WTC11 (cell line): ENCODE measurements around the gene SLC26A2. TPM values are rescaled to one million over a fixed set of nuclear protein-coding genes. Genes with fewer than 3 reads are reported as not detected.

Source experiments
- ATAC-seq: fragments of 200-7000 bp; cut with Tn5 transposase; 2 replicates; pipeline ENCODE4 v1.10.0; 2021; ENCODE audit warnings: mild to moderate bottlenecking, moderate library complexity
- CTCF ChIA-PET: fragments of 300-600 bp; sonication (Branson Sonifier 250); formaldehyde crosslinking; loops from one replicate; lab custom pipeline; 2021; ENCODE audit warnings: antibody characterized with exemption; lab: Charles Lee
- POLR2A ChIA-PET: fragments of 350-600 bp; sonication (Branson Sonifier 250); formaldehyde crosslinking; loops from one replicate; lab custom pipeline; 2021; ENCODE audit warnings: antibody characterized with exemption; lab: Charles Lee
- DNase-seq: peaks from one replicate; pipeline ENCODE4 v3.0.0; 2021; ENCODE audit warnings: low spot score
- H3K27ac Mint-ChIP-seq: 2 replicates; pipeline ENCODE4 v1.8.0; 2021; ENCODE audit warnings: mixed read lengths
- H3K27me3 Mint-ChIP-seq: 2 replicates; pipeline ENCODE4 v1.8.0; 2021; ENCODE audit warnings: low read depth, mild to moderate bottlenecking, moderate library complexity, mixed read lengths
- H3K36me3 Mint-ChIP-seq: 2 replicates; pipeline ENCODE4 v1.8.0; 2021; ENCODE audit warnings: mixed read lengths
- H3K4me1 Mint-ChIP-seq: 2 replicates; pipeline ENCODE4 v1.8.0; 2022; ENCODE audit warnings: mixed read lengths
- H3K4me3 Mint-ChIP-seq: 2 replicates; pipeline ENCODE4 v1.8.0; 2021; ENCODE audit warnings: mild to moderate bottlenecking, moderate library complexity, mixed read lengths
- H3K9me3 Mint-ChIP-seq: 2 replicates; pipeline ENCODE4 v1.8.0; 2021; ENCODE audit warnings: mixed read lengths
- ATF2 ChIP-seq: sonication (generic); formaldehyde crosslinking; IDR thresholded peaks from 2 replicates; pipeline ENCODE4 v1.8.1; 2022; ENCODE audit warnings: low read depth, missing genetic modification reagents, borderline replicate concordance
- CREM ChIP-seq: sonication (generic); formaldehyde crosslinking; IDR thresholded peaks from 2 replicates; pipeline ENCODE4 v1.8.1; 2022; ENCODE audit warnings: mild to moderate bottlenecking, missing genetic modification reagents, moderate library complexity
- EMX1 ChIP-seq: fragments of 250-450 bp; sonication (Bioruptor Pico); IDR thresholded peaks from 2 replicates; pipeline ENCODE4 v1.8.0; 2021; ENCODE audit warnings: mild to moderate bottlenecking
- ETV6 ChIP-seq: sonication (generic); formaldehyde crosslinking; IDR thresholded peaks from 2 replicates; pipeline ENCODE4 v1.8.1; 2022; ENCODE audit warnings: mild to moderate bottlenecking, missing genetic modification reagents
- GRHL2 ChIP-seq: fragments of 250-450 bp; sonication (Bioruptor Pico); IDR thresholded peaks from 2 replicates; pipeline ENCODE4 v1.8.0; 2022; ENCODE audit warnings: mild to moderate bottlenecking, moderate library complexity; ENCODE audit not compliant: insufficient replicate concordance, severe bottlenecking
- NFATC4 ChIP-seq: fragments of 250-450 bp; sonication (Bioruptor Pico); IDR thresholded peaks from 2 replicates; pipeline ENCODE4 v1.9.0; 2021; ENCODE audit warnings: mild to moderate bottlenecking
- NFE2L1 ChIP-seq: sonication (generic); formaldehyde crosslinking; IDR thresholded peaks from 2 replicates; pipeline ENCODE4 v1.8.1; 2023; ENCODE audit warnings: missing genetic modification reagents
- NFYB ChIP-seq: sonication (generic); formaldehyde crosslinking; conservative IDR thresholded peaks from 2 replicates; pipeline ENCODE4 v1.8.0; 2022; ENCODE audit warnings: low read depth, missing genetic modification reagents
- NR2C2 ChIP-seq: sonication (generic); formaldehyde crosslinking; IDR thresholded peaks from 2 replicates; pipeline ENCODE4 v1.8.0; 2022; ENCODE audit warnings: mild to moderate bottlenecking, missing genetic modification reagents
- NR3C1 ChIP-seq: sonication (generic); formaldehyde crosslinking; conservative IDR thresholded peaks from 2 replicates; pipeline ENCODE4 v1.8.1; 2023; ENCODE audit warnings: low read depth, mild to moderate bottlenecking, missing genetic modification reagents
- SMAD4 ChIP-seq: sonication (generic); formaldehyde crosslinking; IDR thresholded peaks from 2 replicates; pipeline ENCODE4 v1.8.0; 2022; ENCODE audit warnings: mild to moderate bottlenecking, missing genetic modification reagents
- SP1 ChIP-seq: sonication (generic); formaldehyde crosslinking; conservative IDR thresholded peaks from 2 replicates; pipeline ENCODE4 v1.8.1; 2022; ENCODE audit warnings: missing genetic modification reagents
- TP53 ChIP-seq: sonication (generic); formaldehyde crosslinking; IDR thresholded peaks from 2 replicates; pipeline ENCODE4 v1.8.1; 2023; ENCODE audit warnings: mild to moderate bottlenecking, missing genetic modification reagents
- ZNF138 ChIP-seq: sonication (generic); formaldehyde crosslinking; conservative IDR thresholded peaks from 2 replicates; pipeline ENCODE4 v1.8.1; 2022; ENCODE audit warnings: mild to moderate bottlenecking, moderate library complexity, missing genetic modification reagents
- ZNF232 ChIP-seq: sonication (generic); formaldehyde crosslinking; IDR thresholded peaks from 2 replicates; pipeline ENCODE4 v1.8.0; 2022; ENCODE audit warnings: mild to moderate bottlenecking, missing genetic modification reagents
- ZNF396 ChIP-seq: fragments of 250-450 bp; sonication (Bioruptor Pico); IDR thresholded peaks from 2 replicates; pipeline ENCODE4 v1.8.0; 2021; ENCODE audit warnings: mild to moderate bottlenecking, moderate library complexity, borderline replicate concordance
- ZNF512 ChIP-seq: sonication (generic); formaldehyde crosslinking; IDR thresholded peaks from 2 replicates; pipeline ENCODE4 v1.8.1; 2022; ENCODE audit warnings: missing genetic modification reagents, borderline replicate concordance
- total RNA-seq: library from RNA; stranded (reverse); gene quantifications from 3 replicates; pipeline ENCODE4 v1.2.3, GENCODE V29; 2021
- TF ChIP-seq, protein P1 (sequence below): fragments of 250-450 bp; sonication (Bioruptor Pico); IDR thresholded peaks from 2 replicates; pipeline ENCODE4 v1.8.0; 2021; ENCODE audit warnings: mild to moderate bottlenecking
- TF ChIP-seq, protein P2 (sequence below): sonication (generic); formaldehyde crosslinking; IDR thresholded peaks from 2 replicates; pipeline ENCODE4 v1.8.0; 2022; ENCODE audit warnings: mild to moderate bottlenecking, missing genetic modification reagents
- TF ChIP-seq, protein P3 (sequence below): fragments of 250-450 bp; sonication (Bioruptor Pico); IDR thresholded peaks from 2 replicates; pipeline ENCODE4 v1.9.0; 2021; ENCODE audit warnings: mild to moderate bottlenecking, borderline replicate concordance
- TF ChIP-seq, protein P4 (sequence below): fragments of 250-450 bp; sonication (Bioruptor Pico); IDR thresholded peaks from 2 replicates; pipeline ENCODE4 v1.9.0; 2021; ENCODE audit warnings: mild to moderate bottlenecking

SLC26A2 gene
- total RNA-seq, 1 experiment from 2014 or later = 11.1 TPM

GRCh38 chr5:149975409-149975808, 14.9 kb downstream of the SLC26A2 start:
- CTCF ChIA-PET = interaction anchor here (0.9 to 1.5 kb wide), 4 partner anchors 15 to 210 kb away, joined by 3 to 4 read pairs (median 3); partner anchors contain the start of gene SLC26A2
- no peak for TF ChIP-seq TP53 (CRISPR knock-in tag)
- TF ChIP-seq ZNF232 (CRISPR knock-in tag) = no peak
- no peak for TF ChIP-seq NR3C1 (CRISPR knock-in tag)
- TF ChIP-seq, protein P1, sequence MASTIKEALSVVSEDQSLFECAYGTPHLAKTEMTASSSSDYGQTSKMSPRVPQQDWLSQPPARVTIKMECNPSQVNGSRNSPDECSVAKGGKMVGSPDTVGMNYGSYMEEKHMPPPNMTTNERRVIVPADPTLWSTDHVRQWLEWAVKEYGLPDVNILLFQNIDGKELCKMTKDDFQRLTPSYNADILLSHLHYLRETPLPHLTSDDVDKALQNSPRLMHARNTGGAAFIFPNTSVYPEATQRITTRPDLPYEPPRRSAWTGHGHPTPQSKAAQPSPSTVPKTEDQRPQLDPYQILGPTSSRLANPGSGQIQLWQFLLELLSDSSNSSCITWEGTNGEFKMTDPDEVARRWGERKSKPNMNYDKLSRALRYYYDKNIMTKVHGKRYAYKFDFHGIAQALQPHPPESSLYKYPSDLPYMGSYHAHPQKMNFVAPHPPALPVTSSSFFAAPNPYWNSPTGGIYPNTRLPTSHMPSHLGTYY = no peak
- TF ChIP-seq EMX1 = no peak
- no peak for TF ChIP-seq NFYB
- no peak for TF ChIP-seq NFATC4 (CRISPR knock-in tag)
- TF ChIP-seq, protein P2, sequence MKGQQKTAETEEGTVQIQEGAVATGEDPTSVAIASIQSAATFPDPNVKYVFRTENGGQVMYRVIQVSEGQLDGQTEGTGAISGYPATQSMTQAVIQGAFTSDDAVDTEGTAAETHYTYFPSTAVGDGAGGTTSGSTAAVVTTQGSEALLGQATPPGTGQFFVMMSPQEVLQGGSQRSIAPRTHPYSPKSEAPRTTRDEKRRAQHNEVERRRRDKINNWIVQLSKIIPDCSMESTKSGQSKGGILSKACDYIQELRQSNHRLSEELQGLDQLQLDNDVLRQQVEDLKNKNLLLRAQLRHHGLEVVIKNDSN (CRISPR knock-in tag) = no peak
- no peak for TF ChIP-seq ZNF512
- no peak for TF ChIP-seq CREM (CRISPR knock-in tag)
- TF ChIP-seq, all 79 proteins: peak for 0
- H3K27me3 Mint-ChIP-seq = no peaks in the 10 kb centered on the region
- H3K4me1 Mint-ChIP-seq = no peaks in the 10 kb centered on the region
- DNase-seq (no peak), ATAC-seq (no peak)
- H3K4me3 Mint-ChIP-seq = no peak overlapping the region
- no peak overlapping the region for H3K27ac Mint-ChIP-seq
- H3K36me3 Mint-ChIP-seq = no peaks in the 10 kb centered on the region
- POLR2A ChIA-PET = no interaction called here
- no peaks in the 10 kb centered on the region for H3K9me3 Mint-ChIP-seq

DNA sequence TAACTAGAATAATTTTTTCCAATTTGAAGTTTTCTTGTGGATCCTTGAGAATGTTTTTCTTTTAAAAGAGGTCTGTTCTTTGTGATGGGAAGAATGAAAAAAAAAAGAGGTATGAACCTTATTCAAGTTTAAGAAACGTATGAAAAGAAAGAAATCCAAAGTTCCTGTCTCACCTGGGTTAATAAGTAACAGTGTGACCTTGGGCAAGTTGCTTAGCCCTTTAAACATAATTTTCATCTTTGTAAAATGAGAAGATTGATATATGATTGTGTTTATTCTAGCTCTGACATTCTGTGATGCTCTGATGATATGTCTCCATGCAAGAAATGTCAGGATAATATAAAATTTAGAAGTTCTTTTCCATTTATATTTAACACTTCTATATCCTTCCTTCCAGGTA, 19.3 kb downstream of the SLC26A2 start:
- Mint-ChIP-seq H3K4me3 (no peak overlapping the region), H3K27ac (no peak overlapping the region), H3K4me1 (no peaks in the 10 kb centered on the region), H3K36me3 (no peaks in the 10 kb centered on the region), H3K9me3 (no peaks in the 10 kb centered on the region), H3K27me3 (no peaks in the 10 kb centered on the region)
- no peak for ATAC-seq
- no peak for TF ChIP-seq ZNF396 (CRISPR knock-in tag)
- no peak for DNase-seq
- POLR2A ChIA-PET = no interaction called here
- CTCF ChIA-PET = interaction anchor here (1.5 kb wide), 1 partner anchor 146 kb away, joined by 3 read pairs; no protein-coding TSS in a partner anchor

DNA sequence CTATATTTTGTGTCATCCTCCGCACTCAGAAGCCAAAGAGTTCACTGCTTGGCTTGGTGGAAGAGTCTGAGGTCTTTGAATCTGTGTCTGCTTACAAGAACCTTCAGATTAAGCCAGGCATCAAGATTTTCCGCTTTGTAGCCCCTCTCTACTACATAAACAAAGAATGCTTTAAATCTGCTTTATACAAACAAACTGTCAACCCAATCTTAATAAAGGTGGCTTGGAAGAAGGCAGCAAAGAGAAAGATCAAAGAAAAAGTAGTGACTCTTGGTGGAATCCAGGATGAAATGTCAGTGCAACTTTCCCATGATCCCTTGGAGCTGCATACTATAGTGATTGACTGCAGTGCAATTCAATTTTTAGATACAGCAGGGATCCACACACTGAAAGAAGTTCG, 20.6 kb downstream of the SLC26A2 start:
- Mint-ChIP-seq H3K27me3 (no peaks in the 10 kb centered on the region), H3K27ac (no peak overlapping the region)
- CTCF ChIA-PET = interaction anchor here (1.5 kb wide), 1 partner anchor 147 kb away, joined by 3 read pairs; no protein-coding TSS in a partner anchor
- no peak for DNase-seq
- TF ChIP-seq NR2C2 (CRISPR knock-in tag) (no peak), ATF2 (CRISPR knock-in tag) (no peak), SMAD4 (no peak), SP1 (CRISPR knock-in tag) (no peak), ETV6 (CRISPR knock-in tag) (no peak), CREM (CRISPR knock-in tag) (no peak), NFE2L1 (CRISPR knock-in tag) (no peak), GRHL2 (no peak), ZNF138 (CRISPR knock-in tag) (no peak)
- TF ChIP-seq, protein P3, sequence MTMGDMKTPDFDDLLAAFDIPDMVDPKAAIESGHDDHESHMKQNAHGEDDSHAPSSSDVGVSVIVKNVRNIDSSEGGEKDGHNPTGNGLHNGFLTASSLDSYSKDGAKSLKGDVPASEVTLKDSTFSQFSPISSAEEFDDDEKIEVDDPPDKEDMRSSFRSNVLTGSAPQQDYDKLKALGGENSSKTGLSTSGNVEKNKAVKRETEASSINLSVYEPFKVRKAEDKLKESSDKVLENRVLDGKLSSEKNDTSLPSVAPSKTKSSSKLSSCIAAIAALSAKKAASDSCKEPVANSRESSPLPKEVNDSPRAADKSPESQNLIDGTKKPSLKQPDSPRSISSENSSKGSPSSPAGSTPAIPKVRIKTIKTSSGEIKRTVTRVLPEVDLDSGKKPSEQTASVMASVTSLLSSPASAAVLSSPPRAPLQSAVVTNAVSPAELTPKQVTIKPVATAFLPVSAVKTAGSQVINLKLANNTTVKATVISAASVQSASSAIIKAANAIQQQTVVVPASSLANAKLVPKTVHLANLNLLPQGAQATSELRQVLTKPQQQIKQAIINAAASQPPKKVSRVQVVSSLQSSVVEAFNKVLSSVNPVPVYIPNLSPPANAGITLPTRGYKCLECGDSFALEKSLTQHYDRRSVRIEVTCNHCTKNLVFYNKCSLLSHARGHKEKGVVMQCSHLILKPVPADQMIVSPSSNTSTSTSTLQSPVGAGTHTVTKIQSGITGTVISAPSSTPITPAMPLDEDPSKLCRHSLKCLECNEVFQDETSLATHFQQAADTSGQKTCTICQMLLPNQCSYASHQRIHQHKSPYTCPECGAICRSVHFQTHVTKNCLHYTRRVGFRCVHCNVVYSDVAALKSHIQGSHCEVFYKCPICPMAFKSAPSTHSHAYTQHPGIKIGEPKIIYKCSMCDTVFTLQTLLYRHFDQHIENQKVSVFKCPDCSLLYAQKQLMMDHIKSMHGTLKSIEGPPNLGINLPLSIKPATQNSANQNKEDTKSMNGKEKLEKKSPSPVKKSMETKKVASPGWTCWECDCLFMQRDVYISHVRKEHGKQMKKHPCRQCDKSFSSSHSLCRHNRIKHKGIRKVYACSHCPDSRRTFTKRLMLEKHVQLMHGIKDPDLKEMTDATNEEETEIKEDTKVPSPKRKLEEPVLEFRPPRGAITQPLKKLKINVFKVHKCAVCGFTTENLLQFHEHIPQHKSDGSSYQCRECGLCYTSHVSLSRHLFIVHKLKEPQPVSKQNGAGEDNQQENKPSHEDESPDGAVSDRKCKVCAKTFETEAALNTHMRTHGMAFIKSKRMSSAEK (CRISPR knock-in tag) = no peak
- TF ChIP-seq, protein P4, sequence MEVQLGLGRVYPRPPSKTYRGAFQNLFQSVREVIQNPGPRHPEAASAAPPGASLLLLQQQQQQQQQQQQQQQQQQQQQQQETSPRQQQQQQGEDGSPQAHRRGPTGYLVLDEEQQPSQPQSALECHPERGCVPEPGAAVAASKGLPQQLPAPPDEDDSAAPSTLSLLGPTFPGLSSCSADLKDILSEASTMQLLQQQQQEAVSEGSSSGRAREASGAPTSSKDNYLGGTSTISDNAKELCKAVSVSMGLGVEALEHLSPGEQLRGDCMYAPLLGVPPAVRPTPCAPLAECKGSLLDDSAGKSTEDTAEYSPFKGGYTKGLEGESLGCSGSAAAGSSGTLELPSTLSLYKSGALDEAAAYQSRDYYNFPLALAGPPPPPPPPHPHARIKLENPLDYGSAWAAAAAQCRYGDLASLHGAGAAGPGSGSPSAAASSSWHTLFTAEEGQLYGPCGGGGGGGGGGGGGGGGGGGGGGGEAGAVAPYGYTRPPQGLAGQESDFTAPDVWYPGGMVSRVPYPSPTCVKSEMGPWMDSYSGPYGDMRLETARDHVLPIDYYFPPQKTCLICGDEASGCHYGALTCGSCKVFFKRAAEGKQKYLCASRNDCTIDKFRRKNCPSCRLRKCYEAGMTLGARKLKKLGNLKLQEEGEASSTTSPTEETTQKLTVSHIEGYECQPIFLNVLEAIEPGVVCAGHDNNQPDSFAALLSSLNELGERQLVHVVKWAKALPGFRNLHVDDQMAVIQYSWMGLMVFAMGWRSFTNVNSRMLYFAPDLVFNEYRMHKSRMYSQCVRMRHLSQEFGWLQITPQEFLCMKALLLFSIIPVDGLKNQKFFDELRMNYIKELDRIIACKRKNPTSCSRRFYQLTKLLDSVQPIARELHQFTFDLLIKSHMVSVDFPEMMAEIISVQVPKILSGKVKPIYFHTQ (CRISPR knock-in tag) = no peak
- TF ChIP-seq, all 79 proteins: peak for 0
- no peaks in the 10 kb centered on the region for H3K4me1 Mint-ChIP-seq
- POLR2A ChIA-PET = no interaction called here
- H3K4me3 Mint-ChIP-seq = no peak overlapping the region
- no peaks in the 10 kb centered on the region for H3K36me3 Mint-ChIP-seq
- H3K9me3 Mint-ChIP-seq = no peaks in the 10 kb centered on the region
- ATAC-seq = no peak
